NT2/D1 (cell line): Measurements from ENCODE around the gene VPS50.

Source experiments
- DNase-seq: peaks from one replicate; pipeline ENCODE4 v3.0.0-alpha.2; 2011; ENCODE audit warnings: low read depth, low spot score
- H3K27me3 ChIP-seq: 2 replicates; pipeline ENCODE4 v1.6.0; 2011; ENCODE audit warnings: mild to moderate bottlenecking; ENCODE audit not compliant: insufficient read length, insufficient read depth
- H3K36me3 ChIP-seq: 2 replicates; pipeline ENCODE4 v1.6.1; 2011; ENCODE audit warnings: mild to moderate bottlenecking, low read length, mixed read lengths; ENCODE audit not compliant: insufficient read depth, insufficient read length
- H3K4me1 ChIP-seq: 2 replicates; pipeline ENCODE4 v1.5.1; 2011; ENCODE audit not compliant: insufficient read depth, insufficient read length
- H3K4me3 ChIP-seq: 2 replicates; pipeline ENCODE4 v1.5.1; 2011; ENCODE audit warnings: low read depth; ENCODE audit not compliant: insufficient read length
- H3K9ac ChIP-seq: 2 replicates; pipeline ENCODE4 v1.6.0; 2011; ENCODE audit warnings: low read depth; ENCODE audit not compliant: insufficient read length
- H3K9me3 ChIP-seq: 2 replicates; pipeline ENCODE4 v1.5.1; 2011; ENCODE audit warnings: mild to moderate bottlenecking, low read length; ENCODE audit not compliant: insufficient read depth
- SUZ12 ChIP-seq: IDR thresholded peaks from 2 replicates; pipeline ENCODE4 v1.6.1; 2011; ENCODE audit not compliant: insufficient read length, insufficient read depth; ENCODE audit errors: extremely low read depth
- YY1 ChIP-seq: IDR thresholded peaks from 2 replicates; pipeline ENCODE4 v1.6.1; 2011; ENCODE audit not compliant: insufficient read length, insufficient read depth
- ZNF274 ChIP-seq: IDR thresholded peaks from 2 replicates; pipeline ENCODE4 v1.6.1; 2011; ENCODE audit warnings: mild to moderate bottlenecking, low read depth, low read length

VPS50 gene

GRCh38 chr7:93219868-93220267 lies 12.3 kb upstream of the VPS50 start:
- no peak for TF ChIP-seq SUZ12
- no peak for TF ChIP-seq ZNF274
- no peak for TF ChIP-seq YY1
- DNase-seq = no peak

GRCh38 chr7:93226310-93226709 lies 5.9 kb upstream of the VPS50 start, which contains the start of gene HEPACAM2:
TSS of gene HEPACAM2 (minus strand) at chr7:93226469.
- no peak within 1 kb of the TSS for H3K9ac ChIP-seq
- H3K9me3 ChIP-seq = no peaks in the 10 kb centered on the region
- no peak within 1 kb of the TSS for H3K4me3 ChIP-seq
- no peaks in the 10 kb centered on the region for H3K4me1 ChIP-seq
- no peaks in the 10 kb centered on the region for H3K36me3 ChIP-seq
- no peak for TF ChIP-seq ZNF274
- no peak for DNase-seq
- no peaks in the 10 kb centered on the region for H3K27me3 ChIP-seq

More at GRCh38 chr7:93219868-93220267, 12.3 kb upstream of the VPS50 start:
- Histone ChIP-seq H3K4me3 (no peak overlapping the region), H3K27me3 (no peaks in the 10 kb centered on the region), H3K4me1 (no peaks in the 10 kb centered on the region), H3K36me3 (no peaks in the 10 kb centered on the region), H3K9ac (no peak overlapping the region), H3K9me3 (no peaks in the 10 kb centered on the region)

GRCh38 chr7:93228302-93228701 lies 3.9 kb upstream of the VPS50 start:
- TF ChIP-seq SUZ12 (no peak), ZNF274 (no peak), YY1 (no peak)
- no peaks in the 10 kb centered on the region for H3K4me1 ChIP-seq
- DNase-seq = peak; percentile 27
- H3K27me3 ChIP-seq = no peaks in the 10 kb centered on the region
- H3K9me3 ChIP-seq = no peaks in the 10 kb centered on the region
- no peak overlapping the region for H3K9ac ChIP-seq
- no peaks in the 10 kb centered on the region for H3K36me3 ChIP-seq
- no peak overlapping the region for H3K4me3 ChIP-seq

GRCh38 chr7:93231259-93231658 lies 907 bp upstream of the VPS50 start:
- H3K27me3 ChIP-seq = no peaks in the 10 kb centered on the region
- TF ChIP-seq SUZ12 (no peak), YY1 (no peak), ZNF274 (no peak)
- no peaks in the 10 kb centered on the region for H3K4me1 ChIP-seq
- H3K9me3 ChIP-seq = no peaks in the 10 kb centered on the region
- no peak overlapping the region for H3K9ac ChIP-seq
- no peaks in the 10 kb centered on the region for H3K36me3 ChIP-seq
- peak overlapping the region; percentile 85 for H3K4me3 ChIP-seq
- DNase-seq = no peak

- no peak for DNase-seq
- H3K9me3 ChIP-seq = no peaks in the 10 kb centered on the region
- H3K27me3 ChIP-seq = no peaks in the 10 kb centered on the region
- H3K4me3 ChIP-seq = peak overlapping the region; percentile 85
- H3K9ac ChIP-seq = peak overlapping the region; percentile 59
- H3K36me3 ChIP-seq = no peaks in the 10 kb centered on the region
- TF ChIP-seq ZNF274 (no peak), YY1 (no peak), SUZ12 (no peak)
- H3K4me1 ChIP-seq = no peaks in the 10 kb centered on the region
These were observed 480 bp downstream of the VPS50 start for GRCh38 chr7:93232673-93233018.

- no peaks in the 10 kb centered on the region for H3K9me3 ChIP-seq
- TF ChIP-seq SUZ12 (no peak), ZNF274 (no peak), YY1 (no peak)
- no peak overlapping the region for H3K9ac ChIP-seq
- H3K36me3 ChIP-seq = no peaks in the 10 kb centered on the region
- DNase-seq = no peak
- no peaks in the 10 kb centered on the region for H3K27me3 ChIP-seq
- H3K4me3 ChIP-seq = no peak overlapping the region
- H3K4me1 ChIP-seq = no peaks in the 10 kb centered on the region
These were observed 3.4 kb downstream of the VPS50 start for GRCh38 chr7:93235541-93235940.

- TF ChIP-seq YY1 (no peak), SUZ12 (no peak), ZNF274 (no peak)
- H3K4me1 ChIP-seq = no peaks in the 10 kb centered on the region
- H3K4me3 ChIP-seq = no peak overlapping the region
- H3K9ac ChIP-seq = no peak overlapping the region
- no peaks in the 10 kb centered on the region for H3K27me3 ChIP-seq
- H3K36me3 ChIP-seq = peaks cover 2% of the 10 kb centered on the region
- no peaks in the 10 kb centered on the region for H3K9me3 ChIP-seq
- no peak for DNase-seq
These were observed 6.0 kb downstream of the VPS50 start for GRCh38 chr7:93238131-93238530.

- Histone ChIP-seq H3K27me3 (no peaks in the 10 kb centered on the region), H3K36me3 (peaks cover 2% of the 10 kb centered on the region), H3K4me3 (no peak overlapping the region), H3K9me3 (no peaks in the 10 kb centered on the region), H3K9ac (no peak overlapping the region), H3K4me1 (no peaks in the 10 kb centered on the region)
- TF ChIP-seq ZNF274 (no peak), SUZ12 (no peak), YY1 (no peak)
- DNase-seq = no peak
These were observed 6.6 kb downstream of the VPS50 start for GRCh38 chr7:93238748-93239147.
